IPS-NIHi11 (cell line): ENCODE data around the gene DDX52.
"Not testable (repeated sequence)": the region's sequence is repeated elsewhere in the genome, so short reads cannot be mapped to it uniquely, and the experiment has no call there.

ENCODE experiments used
- DNase-seq: peaks from one replicate; pipeline ENCODE4 v3.0.0; 2012; ENCODE audit warnings: mixed read lengths, low spot score

Gene DDX52

DNA sequence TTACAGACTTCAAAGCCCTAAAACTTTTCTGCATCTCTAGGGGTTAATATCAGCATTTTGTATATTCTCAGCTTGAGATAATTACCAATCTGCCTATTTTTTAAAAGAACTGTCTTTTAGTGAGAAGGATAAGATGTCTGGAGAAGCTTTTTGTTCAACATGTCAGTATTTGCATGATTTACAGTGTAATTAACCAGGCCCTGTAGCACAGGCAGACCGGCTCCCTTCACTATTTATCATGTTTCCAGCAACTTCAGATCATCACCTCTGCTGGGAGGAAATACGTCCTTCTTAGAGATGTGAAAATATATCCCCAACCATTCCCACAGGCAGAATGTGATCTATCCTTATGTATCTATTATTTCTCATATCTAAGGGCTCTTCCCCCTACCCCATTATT lies 8.6 kb upstream of the DDX52 start:
- no peak for DNase-seq

DNA sequence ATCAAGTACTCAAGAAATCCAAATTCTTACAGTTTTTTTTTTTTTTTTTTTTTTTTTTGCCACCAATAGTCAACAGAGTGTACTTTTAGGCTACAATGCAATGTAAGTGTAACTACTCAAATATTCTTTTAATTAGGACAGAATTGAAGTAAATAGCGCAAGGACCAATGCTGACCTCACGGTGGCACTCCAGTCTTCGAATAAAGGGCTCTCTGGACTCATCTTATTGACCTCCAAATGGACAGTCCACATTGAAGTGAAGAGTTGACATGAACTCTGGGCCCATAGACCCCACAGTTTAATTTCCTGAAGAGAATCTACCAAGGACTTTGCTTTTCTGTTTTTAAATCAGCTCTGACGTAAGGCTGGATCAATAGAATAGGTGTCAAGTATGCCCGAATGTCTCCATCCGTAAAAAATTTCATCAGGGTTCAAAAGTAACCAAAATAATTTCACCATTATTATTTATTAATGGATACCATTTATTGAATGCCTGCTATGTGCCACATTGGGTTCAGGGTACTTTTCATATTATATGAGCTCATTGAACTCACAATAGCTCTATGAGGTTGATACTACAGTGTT lies 7.3 kb upstream of the DDX52 start:
- peak; percentile 52 for DNase-seq

DNA sequence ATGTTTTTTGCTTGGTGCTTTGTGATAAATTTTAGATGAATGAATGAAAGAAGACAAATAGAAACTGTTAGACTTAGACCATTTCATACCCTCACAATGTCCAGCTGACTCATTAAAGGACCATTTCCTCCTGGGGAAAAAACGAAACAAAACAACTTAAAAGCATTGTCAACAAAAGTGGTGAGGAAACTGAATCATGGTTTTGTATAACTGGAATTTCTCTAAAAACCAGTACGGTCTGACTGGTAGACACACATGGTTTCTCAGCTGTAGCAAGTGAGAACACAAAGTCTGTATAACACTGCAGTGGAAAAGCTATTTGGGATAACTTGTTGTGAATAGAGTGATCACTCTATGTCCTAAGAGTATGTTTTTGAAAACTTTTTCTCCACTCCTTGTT lies 5.3 kb upstream of the DDX52 start:
- no peak for DNase-seq

DNA sequence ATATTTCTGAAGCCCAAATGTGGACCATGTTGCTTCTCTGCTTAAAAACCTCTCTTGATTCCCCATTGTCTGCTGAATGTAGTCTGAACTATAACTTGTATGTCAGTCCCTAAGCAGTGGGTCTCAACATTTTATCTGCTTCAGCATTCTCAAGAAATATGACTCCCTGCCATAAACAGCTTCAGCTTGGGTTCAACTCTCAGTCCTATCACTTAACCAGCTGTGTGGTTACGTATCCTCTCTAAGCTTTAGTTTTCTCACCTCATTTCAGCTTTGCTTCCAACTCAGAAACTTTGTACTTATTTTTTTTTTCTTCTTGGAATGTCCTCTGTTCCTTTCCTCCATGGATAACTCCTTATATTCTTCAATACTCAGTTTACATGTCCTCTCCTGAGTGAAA lies 4.6 kb upstream of the DDX52 start:
- no peak for DNase-seq

- DNase-seq, result peak; percentile 11
Observed at GRCh38 chr17:37643869-37644268, 623 bp upstream of the DDX52 start.

DNA sequence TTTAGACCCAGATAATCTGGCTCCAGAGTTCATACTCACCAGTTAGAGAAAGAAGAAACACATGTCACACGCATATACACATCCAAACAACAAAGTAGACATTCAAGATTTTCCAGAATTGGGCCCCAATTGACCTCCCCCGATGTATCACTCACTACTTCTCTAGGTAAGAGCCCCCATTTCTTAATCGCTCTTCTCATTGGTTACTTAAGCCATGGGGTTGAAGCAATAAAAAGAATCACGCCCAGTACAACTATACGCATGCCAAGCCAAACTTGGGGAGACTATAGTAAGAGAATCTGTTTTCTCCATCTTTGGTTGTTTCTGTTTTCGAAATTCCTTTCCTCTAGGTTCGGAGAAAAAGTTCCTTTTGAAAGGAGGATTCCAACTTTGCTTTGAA lies 565 bp downstream of the DDX52 start:
- DNase-seq, result peak; percentile 16

GRCh38 chr17:37640015-37640414 lies 3.2 kb downstream of the DDX52 start:
- no peak for DNase-seq

- DNase-seq, result no peak
Observed at GRCh38 chr17:37637956-37638355, 5.3 kb downstream of the DDX52 start.

- not testable (repeated sequence) for DNase-seq
Observed at GRCh38 chr17:37616430-37616829, 26.8 kb downstream of the DDX52 start.

DNA sequence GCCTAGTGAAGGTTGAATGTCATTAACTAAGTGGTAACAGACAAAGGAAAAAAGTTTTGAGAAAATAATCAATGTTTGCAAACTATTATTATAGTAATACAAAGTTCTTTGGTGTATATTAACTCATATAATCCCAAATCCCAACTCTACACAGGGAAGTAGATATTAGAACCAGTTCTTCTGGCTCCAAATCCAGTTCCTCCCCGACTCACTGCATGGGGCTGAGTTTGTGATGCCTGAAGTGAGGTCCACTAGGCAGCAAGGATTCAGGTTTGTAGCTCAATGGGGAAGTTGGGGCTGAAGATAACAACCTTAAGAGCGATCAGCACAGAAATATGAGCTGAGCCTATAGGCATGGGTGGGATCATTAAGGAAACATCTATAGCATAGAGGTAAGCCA lies 28.4 kb downstream of the DDX52 start:
- no peak for DNase-seq

- DNase-seq, result no peak
Observed at GRCh38 chr17:37614391-37614790, 28.9 kb downstream of the DDX52 start.

DNA sequence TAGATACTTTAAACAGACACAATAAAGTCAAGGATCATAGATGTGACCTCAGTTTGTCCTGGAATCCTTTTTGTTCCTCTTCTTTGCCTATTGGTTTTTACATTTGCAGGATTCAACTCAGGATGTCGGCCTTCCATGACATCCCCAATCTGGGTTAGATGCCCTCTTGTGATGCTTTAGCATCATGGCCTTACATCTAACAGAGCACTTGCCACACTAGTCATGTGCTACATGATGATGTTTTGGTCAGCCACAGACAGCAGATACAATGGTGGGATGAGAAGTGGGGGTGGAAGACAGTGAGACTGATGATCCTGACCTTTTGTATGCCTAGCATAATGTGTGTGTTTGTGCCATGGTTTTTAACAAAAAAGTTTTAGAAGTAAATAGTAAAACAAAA lies 32.3 kb downstream of the DDX52 start:
- peak; percentile 17 for DNase-seq

- DNase-seq, result not testable (repeated sequence)
Observed at GRCh38 chr17:37610041-37610420, 33.2 kb downstream of the DDX52 start.

DNA sequence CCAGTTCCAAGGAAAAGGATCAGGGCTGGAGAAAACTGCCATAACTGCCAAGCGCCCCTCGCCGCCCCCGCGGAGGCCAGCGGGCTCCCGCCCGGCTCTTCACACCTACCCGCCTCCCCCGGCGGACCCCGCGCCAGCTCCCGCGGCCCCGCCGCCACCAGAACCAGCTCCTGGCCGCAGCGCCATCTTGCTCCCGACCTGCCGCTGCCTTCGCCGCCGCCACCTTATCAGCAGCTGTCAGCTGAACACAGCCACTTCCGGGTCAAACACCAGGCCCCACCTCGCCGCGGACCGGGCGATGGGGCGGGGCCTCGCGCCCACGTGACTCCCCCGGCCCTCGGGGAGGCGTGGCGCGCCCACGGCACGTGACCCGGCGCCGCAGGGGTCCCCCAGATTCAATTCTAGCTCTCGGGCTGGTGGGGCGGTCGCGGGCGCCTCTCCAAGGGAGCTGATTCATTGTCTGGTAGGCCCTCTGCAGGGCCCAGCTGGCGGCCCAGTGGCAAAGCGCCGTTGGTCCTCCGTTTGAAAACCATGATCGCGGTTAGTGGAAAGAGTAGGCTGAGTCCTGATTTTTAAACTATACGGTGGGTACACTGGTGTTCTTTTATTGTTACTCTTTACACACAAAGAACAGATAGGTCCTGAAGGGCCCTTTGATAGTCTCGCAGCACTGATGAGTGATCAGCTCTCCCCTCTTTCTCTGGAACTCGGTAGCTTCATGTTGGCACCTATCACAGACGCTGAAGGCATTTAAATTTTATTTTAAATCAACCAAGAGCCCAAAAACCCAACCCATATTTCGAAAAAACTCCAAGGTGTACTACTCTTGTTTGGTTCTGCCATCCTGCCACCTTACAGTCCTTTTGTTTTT lies 33.8 kb downstream of the DDX52 start, which contains the start of gene SYNRG:
Gene SYNRG (minus strand): TSS at position 249 of the 871 bp plus-strand sequence. CDS start 63 bp downstream, at position 186.
- DNase-seq, result peak; percentile 99

- DNase-seq, result peak; percentile 67
Observed at GRCh38 chr17:37608351-37609169, 34.7 kb downstream of the DDX52 start.

- no peak for DNase-seq
Observed at GRCh38 chr17:37607637-37608331, 35.5 kb downstream of the DDX52 start.

DNA sequence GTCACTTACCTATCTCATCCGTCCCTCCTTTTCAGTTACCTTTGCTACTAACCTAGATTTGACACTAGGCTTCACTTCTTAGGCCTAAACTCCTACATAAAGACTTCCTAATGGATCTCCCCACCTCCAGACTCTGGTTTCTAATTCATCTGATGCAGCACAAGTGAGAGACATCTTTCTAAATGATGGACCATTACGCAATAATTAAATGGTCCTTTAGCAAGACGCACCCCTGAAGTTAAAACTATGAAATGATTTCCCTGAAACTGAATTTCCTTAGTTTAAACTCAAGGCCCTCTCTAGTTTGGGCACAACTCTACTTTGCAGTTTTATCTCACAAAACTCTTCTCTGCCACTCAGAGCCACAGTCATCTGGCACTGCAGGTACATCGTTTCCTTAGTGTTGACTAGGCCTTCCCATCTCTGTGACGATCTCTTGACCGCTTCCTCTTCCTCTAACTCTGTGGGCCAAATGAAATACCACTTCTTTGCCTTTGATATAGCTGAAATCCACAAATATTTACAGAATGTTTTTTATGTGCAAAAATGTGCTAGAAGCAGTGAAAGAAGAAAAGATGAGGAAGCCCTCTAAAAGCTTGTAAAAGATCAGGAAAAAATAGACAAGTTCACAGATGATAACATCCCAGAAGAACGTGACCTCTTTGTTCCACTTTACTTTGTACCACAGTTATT lies 37.3 kb downstream of the DDX52 start:
- no peak for DNase-seq

- no peak for DNase-seq
Observed at GRCh38 chr17:37605081-37605480, 38.2 kb downstream of the DDX52 start.

GRCh38 chr17:37604556-37604955 lies 38.7 kb downstream of the DDX52 start:
- no peak for DNase-seq

DNA sequence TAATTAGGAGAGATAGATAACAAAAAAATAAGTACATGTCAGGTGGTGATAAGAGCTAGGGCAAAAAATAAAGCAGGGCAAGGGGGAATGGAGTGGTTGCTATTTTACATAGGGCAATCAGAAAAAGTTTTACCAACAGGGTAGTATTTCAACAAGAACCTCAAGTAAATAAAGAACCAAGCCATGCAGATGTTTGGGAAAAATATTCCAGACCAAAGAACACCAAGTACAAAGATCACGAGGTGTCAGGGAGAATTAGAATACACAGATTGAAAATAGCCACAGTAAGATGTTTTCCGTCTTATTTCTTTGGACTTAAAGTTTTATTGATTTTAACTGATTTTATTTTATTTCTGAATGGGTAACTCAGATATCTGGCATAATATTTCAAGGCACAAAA lies 45.1 kb downstream of the DDX52 start:
- DNase-seq, result no peak

- no peak for DNase-seq
Observed at GRCh38 chr17:37592291-37592690, 51.0 kb downstream of the DDX52 start.
